GM18873 (cell line): ENCODE measurements around the gene WDR74.
A peak's percentile ranks its signal among the peaks of the same experiment; 100 is the strongest.
"Not testable (repeated sequence)": the region's sequence is repeated elsewhere in the genome, so short reads cannot be mapped to it uniquely, and the experiment has no call there.

Experiments
- ATAC-seq: cut with Tn5 transposase; IDR thresholded peaks from one replicate; pipeline ENCODE4 v1.9.1; 2021; ENCODE audit warnings: mild to moderate bottlenecking, moderate library complexity, moderate number of reproducible peaks; ENCODE audit not compliant: unreplicated experiment, low FRiP score

The WDR74 gene

GRCh38 chr11:62842171-62842741 is 2.9 kb upstream of the WDR74 start:
- ATAC-seq, result no peak

- ATAC-seq, result peak; percentile 53
Measured at GRCh38 chr11:62841361-62842170, 2.2 kb upstream of the WDR74 start.

DNA sequence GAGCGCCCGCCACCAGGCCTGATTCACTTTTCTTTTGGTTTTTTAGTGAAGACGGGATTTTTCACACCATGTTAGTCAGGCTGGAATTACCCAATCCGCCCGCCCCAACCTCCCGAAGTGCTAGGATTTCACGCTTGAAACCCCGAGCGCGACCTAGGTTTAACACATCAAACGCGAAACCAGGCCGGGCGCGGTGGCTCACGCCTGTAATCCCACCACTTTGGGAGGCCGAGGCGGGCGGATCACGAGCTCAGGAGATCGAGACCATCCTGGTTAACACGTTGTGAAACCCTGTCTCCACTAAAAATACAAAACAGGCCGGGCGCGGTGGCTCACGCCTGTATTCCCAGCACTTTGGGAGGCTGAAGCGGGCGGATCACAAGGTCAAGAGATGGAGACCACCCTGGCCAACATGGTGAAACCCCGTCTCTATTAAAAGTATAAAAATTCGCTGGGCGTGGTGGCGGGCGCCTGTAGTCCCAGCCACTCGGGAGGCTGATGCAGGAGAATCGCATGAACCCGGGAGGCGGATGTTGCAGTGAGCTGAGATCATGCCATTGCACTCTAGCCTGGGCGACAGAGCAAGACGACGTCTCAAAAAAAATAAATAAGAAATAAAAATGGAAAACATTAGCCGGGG is 1.5 kb upstream of the WDR74 start:
- ATAC-seq, result not testable (repeated sequence)

DNA sequence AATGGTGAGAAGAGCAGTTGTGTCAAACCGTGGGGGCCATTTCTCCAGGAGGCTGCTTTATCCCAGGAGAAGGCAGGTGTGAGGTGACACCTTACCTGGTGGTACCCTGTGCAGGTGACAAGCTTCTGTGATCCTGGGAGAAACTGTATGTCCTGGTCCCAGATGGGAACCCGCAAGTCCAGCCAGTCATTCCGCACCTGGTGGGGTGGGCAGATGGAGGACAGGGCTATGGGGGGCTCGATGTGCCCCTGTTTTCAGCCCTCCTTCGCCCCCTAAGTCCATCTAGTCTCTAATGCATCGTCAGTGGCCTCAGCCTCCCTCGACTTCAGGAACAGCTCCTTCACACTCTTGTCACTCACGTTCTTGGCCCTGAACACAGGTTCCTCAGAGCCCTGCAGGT is 4.1 kb downstream of the WDR74 start:
- no peak for ATAC-seq

DNA sequence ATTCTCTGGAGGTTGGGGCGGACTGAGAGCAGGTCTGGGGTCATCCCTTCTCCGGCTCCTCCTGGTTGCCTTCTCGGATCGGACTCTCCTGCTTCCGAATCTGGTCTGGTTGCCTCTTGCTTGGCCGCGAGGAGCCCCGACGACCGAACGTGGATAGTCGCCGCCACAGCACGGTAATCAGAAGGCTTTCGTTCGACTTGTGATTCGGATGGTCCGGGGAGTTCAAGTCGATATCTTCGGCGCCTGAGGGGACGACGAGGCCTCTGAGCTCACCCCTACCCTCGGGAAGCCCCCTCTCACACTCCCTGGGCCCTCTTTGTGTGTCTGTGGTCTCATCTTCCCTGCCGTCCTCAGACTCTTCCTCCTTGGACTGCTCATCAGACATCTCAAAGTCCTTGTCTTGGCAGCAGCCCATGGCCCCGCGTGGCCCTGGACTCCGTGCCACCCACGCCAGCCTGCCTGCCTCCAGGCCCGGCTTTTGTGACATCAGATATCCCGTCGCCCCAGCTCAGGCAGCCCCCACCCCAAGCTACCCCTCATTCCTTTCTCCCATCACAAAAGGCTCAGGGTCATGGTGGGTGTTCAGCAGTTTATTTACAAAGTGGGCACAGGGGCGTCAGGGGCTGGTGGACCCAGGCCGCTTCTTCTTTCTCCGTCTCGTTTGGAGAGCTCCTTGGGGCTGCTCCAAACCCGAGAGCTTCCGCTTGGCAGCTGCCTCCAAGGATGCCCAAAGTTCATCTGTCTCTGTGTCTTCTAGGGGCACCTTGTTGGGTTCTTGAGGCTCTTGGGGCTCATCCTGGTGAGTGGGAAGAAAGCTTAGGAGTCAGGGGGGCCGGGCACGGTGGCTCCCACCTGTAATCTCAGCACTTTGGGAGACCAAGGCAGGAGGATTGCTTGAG is 6.8 kb downstream of the WDR74 start, which contains the start of gene TEX54:
TSS of gene TEX54 (minus strand) at position 506 of the 899 bp plus-strand sequence.
- peak; percentile 3 for ATAC-seq

DNA sequence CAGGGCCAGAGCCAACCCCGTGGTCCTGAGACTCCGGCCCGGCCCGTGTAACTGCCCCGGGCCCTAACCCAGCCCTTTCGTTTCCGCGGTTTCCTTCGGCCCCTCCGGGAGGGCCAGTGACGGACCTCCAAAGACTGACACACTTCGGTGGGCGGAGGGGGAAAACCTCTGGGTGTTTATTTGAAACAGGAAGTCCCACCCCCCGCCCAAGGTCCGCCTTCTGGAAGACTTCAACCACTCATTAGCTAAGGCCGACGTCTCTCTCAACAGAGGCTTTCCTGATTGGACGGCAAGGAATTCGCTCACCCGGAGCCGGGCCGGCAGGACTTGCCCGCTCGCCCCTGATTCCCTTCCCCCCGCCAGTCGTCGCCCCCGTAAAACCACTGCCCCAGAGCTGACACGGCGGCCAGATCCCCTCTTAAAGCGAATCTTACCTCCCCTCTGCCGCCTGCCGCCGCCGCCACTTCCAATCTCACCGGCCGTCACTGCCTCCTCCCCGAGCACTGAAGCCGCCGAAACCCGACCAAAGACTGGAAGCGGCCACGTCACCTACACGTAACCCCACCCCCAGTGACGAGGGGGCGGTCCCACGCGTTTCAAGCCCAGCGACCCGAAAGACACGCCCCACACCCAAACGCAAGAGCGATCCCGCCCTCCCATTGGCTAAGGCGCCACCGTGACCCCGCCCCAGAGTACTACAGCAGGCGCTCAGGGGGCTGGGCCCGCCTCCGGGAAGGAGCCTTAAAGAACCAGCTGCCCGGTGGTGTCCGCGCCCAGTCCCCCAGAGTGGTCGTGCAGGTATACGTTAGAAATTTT is 7.7 kb downstream of the WDR74 start, which contains the start of gene STX5:
TSS of gene STX5 (minus strand) at position 532 of the 816 bp plus-strand sequence. CDS start 808 bp downstream, outside the sequence.
- peak; percentile 67 for ATAC-seq

- no peak for ATAC-seq
Measured at GRCh38 chr11:62830904-62831519, 8.4 kb downstream of the WDR74 start.

DNA sequence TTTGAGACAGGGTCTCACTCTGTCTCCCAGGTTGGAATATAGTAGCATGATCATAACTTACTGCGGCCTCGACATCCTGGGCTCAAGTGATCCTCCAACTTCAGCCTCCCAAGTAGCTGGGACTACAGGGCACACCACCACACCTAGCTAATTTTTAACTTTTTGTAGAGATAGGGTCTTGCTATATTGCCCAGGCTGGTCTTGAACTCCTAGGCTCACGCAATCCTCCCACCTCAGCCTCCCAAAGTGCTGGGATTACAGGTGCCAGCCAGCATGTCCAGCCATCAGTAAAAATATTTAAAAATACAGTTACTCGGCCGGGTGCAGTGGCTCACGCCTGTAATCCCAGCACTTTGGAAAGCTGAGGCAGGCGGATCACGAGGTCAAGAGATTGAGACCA is 11.3 kb downstream of the WDR74 start:
- ATAC-seq, result not testable (repeated sequence)

GRCh38 chr11:62823677-62824076 is 15.7 kb downstream of the WDR74 start:
- ATAC-seq, result no peak

GRCh38 chr11:62817129-62817528 is 22.3 kb downstream of the WDR74 start:
- ATAC-seq, result no peak

DNA sequence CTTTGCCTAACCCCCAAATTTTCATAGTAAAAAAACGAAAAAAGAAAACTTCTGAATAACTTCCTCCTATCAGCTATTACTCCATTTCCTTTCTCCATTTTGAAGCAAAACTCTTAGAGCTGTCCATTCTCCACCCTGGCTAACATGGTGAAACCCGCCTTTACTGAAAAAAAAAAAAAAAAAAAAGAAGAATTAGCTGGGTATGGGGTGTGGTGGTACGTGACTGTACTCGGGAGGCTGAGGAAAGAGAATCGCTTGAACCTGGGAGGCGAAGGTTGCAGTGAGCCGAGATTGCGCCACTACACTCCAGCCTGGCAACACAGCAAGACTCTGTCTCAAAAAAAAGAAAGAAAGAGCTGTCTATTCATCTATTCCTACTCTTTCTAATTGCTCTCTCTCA is 22.8 kb downstream of the WDR74 start:
- ATAC-seq, result no peak

DNA sequence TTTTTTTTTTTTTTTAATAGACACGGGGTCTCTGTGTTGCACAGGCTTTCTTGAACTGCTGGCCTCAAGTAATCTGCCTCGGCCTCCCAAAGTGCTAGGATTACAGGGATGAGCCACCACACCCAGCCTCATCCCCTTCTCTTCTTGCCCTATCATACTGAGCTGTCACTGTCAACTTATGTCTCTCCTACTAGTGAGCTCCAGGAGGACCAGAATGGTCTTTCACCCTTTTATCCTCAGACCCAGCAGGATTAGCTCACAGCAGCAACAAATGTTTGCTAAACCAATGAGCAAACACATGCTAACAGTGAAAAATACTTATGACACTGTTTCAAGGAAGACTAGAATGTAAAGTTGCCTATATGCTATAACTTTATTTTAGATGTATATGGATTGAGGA is 27.7 kb downstream of the WDR74 start:
- no peak for ATAC-seq

GRCh38 chr11:62810748-62811147 is 28.6 kb downstream of the WDR74 start:
- ATAC-seq, result no peak

DNA sequence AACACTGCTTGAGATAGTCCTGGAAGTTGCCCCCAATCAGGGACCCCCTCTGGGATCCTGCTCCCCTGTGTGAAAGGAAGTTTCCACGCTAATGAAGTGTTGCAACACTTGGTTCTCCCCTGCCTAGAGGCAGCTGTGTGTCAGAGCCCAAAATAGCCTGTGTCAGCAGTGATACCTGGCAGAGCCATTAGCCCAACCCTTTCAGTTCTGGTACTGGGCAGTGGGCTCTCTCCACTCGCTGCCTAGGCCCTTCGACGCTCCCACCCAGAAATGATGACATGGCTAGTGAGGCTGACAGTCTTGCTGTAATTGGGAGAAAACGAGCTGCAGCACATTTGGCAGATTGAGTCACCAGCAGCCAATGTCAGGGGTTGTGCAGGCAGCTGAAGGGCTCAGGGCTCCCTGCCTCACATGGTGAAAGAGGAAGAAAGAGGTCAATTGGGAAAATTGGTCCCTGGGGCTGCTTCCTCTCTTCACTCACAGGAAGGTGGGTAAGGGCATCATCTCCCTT is 32.7 kb downstream of the WDR74 start:
- no peak for ATAC-seq

DNA sequence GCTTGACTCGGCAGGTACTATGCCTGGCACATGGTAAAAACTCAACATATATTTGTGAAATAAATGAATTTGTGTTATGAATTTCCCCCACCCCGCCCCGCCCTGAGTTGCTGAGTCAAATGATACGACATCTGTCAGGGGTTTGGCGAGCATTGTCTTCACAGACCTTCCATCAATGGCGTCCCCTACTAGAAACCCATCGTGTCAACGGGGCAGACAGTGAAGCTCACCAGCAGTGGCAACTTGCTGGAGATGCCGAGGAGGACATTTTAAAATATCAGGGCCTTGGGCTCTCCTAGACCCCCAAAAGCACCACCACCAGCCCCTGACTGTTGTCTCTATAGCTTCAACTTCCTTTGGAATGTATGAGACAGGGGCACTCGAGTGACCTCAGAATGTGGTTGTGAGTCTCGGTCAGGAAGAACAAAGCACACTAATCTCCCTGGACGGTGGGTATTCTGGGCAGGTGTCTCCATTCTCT is 33.4 kb downstream of the WDR74 start:
- ATAC-seq, result no peak

DNA sequence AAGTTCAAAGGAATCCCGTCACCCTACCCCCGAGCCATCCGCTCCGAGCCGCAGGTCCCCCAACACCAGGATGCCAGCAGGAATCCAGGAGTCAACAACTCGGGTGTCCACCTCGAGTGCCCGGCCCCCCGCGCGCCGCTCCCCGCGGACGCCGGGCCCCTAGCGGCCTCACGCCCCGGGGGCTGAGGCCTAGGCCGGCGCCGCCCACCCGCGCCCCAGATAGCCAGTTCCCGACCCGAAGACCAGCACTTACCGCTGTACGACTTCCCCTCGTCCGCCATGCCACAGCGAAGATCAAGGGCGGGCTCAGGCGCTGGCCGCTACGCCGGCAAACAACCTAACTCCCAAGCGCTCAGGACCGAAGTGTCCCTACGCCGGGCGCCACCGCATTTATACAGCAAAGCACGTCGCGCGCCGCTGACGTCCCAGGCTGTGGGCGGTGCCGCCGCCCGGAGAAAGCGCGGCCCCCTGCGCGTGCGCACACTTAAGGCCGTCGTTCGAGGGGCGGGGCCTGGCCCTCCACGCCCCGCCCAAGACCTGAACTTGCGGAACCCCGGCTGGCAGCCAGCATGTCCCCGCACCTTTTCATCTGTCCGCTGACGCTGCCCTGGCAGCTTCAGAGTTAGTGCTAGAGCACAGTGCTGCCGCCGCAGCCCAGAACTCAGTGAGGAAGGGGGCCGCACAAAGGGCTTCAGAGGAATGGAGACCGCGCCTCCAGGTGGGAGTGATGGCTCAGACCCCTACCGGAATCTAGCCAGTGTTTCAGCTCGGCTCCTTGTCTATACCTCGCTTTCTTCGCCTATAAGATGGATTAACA is 34.1 kb downstream of the WDR74 start, which contains the start of gene NXF1:
TSS of gene NXF1 (minus strand) at position 365 of the 817 bp plus-strand sequence. CDS start at position 281, 84 bp downstream.
- ATAC-seq, result peak; percentile 78

GRCh38 chr11:62804310-62805075 is 34.9 kb downstream of the WDR74 start:
- peak; percentile 9 for ATAC-seq
